NCI-H2171 treated with DMSO at 0.1 percent for 48 hours (cell line): Measurements from ENCODE around the gene EIF2B4.

Source experiments
- DNase-seq: peaks from one replicate; lab custom pipeline; 2025; lab: John Stamatoyannopoulos, UW

Gene EIF2B4

DNA sequence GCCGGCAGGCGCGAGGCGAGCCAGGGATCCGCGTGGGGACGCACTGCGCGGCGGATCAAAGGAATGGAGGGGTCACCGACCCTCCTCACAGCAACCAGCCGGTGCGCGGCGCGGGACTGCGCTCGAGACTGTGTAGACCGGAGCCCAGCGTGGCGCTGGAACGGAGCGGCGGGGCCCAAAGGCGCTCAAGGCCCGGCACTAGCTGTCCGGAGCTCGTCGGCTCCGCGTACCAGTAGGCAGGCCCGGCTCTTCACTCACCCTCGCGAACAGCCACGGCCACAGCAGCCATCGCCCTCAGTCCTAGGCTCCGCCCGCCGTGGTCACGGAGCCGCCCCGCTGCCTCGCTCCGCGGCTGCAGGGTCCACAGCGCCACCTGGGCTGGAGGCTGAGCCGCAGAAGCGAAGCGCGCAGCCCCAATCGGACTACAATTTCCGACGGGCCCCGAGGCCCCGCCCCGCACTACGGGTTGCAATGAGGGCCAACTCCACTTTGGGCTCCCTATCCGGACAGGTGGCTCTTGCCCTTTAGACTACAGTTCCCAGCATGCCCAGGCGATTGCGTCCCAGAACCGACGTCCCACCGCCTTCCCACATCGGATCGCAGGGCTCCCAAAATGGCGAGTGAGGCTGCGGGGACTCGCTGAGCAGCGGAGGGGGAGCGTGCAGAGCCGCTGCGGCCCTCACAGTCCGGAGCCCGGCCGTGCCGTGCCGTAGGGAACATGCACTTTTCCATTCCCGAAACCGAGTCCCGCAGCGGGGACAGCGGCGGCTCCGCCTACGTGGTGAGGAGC is at the start of gene EIF2B4, which contains the start of gene SNX17:
TSS of gene EIF2B4 (minus strand) at position 313 of the 790 bp plus-strand sequence. CDS start at position 289, 24 bp downstream.
TSS of gene SNX17 (plus strand) at position 591 of the 790 bp plus-strand sequence. CDS start at position 719, 128 bp downstream.
- peak; percentile 100 for DNase-seq

DNA sequence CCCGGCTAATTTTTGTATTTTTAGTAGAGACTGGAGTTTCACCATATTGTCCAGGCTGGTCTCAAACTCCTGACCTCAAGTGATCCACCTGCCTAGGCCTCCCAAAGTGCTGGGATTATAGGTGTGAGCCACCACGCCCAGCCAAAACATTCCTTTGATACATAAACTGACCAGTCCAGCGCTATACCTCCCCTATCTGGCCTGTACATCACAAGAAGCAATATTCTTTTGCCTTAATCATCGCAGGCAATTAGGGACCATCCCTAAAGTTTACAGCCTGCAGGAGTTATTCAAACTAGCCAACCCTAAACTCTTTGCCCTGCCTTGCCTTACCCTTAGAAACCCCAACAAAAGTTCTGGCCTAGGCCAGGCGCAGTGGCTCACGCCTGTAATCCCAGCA is 46.0 kb upstream of the EIF2B4 start:
- no peak for DNase-seq

DNA sequence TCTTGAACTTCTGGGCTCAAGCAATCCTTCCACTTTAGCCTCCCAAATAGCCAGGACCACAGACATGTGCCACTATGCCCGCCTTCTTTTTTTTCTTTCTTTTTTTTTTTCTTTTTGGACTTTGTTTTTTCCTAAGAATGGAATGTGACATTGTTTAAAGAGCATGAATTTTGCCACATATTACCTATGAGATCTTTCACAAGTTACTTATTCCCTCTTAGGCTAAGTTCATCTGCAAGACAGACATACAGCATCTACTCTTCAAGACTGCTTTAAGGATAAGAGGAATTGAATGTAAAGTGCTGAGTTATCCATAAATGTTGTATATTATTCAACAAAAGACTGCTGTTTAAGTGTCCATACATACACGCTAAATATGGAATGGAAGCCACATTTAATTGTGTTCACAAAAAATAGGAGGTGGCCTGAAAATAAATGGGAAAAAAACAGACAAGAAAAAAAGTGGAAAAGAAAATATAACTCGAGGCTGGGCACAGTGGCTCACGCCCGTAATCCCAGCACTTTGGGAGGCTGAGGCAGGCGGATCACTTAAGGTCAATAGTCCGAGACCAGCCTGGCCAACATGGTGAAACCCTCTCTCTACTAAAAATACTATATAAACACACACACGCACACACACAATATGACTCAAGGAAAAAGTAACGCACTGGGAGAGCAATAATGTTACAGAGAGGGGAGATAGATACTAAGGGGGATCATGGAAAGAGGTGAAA is 42.4 kb upstream of the EIF2B4 start:
- no peak for DNase-seq

DNA sequence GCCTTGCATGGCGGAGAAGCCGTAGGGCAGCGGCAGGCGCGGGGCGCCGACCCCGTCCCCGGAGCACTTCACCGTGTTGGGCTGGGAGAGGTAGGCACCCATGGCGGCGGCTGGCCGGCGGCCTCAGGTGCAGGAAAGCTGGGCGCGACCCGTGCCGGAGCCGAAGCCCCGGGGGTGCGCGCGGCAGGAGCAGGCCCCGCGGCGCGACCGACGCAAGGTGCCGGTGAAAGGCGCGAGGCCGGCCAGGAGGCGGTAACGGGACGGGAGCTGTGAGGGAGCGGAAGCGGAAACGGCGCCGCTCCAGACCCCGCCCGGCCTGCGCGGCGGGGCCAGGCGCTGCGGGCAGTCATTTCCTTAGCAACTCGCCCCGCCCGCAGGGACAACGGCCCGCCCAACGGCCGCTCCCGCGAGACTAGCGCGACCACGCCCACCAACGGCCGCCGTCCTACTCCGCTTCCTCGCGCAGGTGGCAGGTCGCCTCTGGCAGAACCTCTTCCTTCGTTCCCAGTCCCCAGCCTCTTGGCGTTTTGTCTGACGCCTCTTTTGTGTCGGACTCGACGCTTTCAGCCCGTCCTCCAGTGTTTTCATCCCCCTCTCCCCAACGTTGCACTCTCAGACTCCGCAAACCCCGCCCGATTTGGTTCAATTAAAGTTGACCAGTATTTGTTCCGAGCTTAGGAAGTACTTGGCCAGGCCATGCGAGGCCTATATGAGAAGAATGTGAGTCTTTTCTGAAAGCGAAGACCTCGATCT is 39.4 kb upstream of the EIF2B4 start, which contains the start of gene PPM1G:
TSS of gene PPM1G (minus strand) at position 271 of the 753 bp plus-strand sequence. CDS start at position 102, 169 bp downstream.
- peak; percentile 97 for DNase-seq

DNA sequence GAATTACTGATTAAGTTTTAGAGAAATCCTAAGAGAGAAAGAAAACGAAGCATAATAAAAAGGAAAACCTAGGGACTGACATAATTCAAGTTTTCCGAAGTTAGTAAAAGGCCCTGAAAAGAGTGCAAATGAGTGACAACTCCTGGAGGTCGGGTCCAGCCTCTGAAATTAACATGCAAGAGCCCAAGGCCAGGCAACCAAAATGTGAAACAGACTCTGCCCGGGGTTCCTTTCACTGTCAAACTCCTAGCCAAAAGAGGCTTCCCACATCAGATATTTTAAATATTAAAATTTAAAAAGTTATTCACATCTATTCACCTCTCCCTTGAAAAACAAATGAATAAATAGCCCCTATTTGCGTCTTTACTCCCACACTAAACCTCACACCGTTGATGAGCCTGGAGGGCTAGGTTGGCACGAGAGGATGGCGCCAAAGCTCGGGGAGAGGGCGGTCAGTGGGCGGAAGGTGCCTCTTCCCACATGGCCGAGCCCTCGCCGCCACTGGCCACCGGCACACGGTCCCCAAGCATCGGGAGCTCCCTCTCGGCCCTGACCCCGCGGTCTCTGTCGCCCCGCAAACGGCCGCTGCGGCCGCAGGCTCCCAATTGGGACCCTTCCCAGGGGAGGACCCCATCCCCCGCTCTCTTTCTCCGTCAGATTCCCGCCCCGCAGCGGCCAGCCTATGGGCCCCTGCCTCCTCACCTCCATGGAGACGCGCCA is 38.6 kb upstream of the EIF2B4 start:
- peak; percentile 55 for DNase-seq

DNA sequence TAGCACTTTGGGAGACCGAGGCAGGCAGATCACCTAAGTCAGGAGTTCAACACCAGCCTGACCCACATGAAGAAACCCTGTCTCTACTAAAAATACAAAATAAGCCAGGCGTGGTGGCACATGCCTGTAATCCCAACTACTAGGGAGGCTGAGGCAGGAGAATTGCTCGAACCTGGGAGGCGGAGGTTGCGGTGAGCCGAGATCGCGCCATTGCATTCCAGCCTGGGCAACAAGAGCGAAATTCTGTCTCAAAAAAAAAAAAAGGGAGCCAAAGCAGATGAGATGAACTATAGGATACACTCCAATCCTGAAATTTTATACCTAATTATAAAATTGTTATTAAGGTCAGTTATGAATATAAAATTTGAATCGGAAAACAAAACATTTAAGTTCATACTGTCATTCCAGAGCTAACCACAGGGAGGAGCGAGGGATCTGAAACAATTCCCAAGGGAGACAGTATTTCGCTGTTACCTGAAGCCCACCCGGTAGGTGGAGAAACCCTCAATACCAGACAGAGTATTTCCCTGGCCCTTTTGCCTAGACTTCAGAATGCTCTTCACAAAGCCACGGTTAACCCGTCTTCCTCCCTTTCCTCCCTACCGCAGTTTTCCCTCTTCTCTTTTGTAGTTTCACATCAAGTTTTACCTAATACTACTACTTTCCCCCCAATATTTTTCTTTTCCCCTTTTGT is 37.8 kb upstream of the EIF2B4 start:
- peak; percentile 91 for DNase-seq

DNA sequence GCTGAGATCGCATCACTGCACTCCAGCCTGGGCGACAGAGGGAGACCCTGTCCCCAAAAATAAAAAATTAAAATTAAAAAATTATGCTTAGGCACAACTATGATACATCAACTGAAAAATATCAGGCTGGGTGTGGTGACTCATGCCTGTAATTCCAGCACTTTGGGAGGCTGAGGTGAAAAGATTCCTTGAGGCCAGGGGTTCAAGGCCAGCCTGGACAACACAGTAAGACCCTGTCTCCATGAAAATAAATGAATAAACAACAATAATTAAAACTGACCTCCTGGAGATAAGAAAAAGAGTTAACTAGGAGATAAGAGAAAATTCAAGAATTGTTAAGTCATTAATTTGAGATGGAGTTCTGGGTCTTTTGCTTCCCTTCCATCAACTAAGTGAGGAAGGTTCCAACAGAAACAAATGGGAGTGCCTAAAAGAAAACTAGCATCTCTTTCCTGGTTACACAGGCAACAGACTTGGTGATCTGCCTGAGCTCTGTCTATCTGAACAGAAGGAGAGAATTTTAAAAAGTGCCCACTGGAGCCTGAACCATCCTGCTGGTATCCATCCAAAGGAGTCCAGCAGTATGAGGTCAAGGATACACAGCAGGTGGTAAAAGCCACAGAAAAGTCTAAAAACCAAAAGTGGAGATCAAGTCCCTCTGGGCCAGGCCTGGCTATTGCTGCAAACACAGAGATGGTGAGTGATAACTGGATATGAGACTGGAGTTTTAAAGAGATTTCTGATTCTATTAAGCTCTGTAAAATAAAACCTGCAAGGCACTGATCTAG is 30.4 kb upstream of the EIF2B4 start:
- no peak for DNase-seq

DNA sequence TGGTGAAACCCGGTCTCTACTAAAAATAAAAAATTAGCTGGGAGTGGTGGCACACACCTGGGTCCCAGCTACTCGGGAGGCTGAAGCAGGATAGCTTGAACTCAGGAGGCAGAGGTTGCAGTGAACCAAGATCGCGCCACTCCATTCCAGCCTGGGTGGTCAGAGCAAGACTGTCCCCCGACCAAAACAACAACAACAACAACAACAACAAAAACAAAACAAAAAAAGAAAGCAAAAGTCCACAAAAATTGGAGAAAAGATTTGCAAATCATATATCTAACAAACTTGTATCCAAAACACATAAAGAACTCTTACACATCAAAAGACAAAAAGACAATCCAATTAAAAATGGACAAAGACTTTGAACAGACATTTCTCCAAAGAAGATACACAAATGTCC is 28.8 kb upstream of the EIF2B4 start:
- no peak for DNase-seq

DNA sequence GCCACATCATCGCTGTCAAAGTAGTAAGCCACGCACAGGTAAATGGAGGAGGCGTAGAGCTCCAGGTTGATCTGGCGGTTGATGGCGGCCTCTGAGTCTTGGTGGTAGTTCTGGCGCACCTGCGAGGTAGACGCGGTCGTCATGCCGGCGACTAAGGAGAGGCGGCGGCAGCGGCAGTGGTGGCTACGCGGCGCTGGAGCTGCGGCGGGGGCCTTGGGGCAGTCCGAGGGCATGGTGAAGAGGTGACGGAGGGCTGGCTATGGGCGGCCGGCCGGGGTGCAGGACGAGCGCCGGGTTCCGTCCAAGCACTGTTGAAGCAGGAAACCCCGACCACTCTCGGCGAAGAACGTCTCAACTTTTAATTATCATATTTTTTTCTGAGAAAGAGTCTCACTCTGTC is 23.1 kb upstream of the EIF2B4 start:
- no peak for DNase-seq

DNA sequence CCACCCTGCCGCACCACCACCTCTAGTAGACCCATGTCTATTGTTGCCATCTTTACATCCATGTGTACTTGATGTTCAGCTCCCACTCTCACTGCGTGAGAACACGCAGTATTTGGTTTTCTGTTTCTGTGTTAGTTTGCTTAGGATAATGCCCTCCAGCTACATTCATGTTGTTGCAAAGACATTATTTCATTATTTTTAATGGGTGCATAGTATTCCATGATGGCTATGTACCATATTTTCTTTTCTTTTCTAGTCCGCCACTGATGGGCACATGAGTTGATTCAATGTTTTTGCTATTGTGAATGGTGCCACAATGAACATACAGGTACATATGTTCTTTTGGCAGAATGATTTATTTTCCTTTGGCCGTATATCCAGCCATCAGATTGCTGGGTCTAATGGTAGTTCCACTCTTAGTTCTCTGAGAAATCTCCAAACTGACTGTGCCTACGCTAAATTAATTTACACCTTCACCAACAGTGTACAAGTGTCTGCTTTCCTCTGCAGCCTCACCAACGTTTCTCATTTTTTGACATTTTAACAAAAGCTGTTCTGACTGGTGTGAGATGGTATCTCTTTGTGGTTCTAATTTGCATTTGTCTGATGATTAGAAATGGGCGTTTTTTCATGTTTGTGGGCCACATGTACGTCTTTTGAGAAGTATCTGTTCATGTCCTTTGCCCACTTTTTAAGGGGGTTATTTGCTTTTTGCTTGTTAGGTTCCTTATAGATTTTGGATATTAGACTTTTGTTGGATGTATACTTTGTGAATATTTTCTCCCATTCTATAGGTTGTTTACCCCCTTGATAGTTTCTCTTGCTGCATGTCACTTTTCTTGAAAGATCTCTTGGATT is 20.9 kb upstream of the EIF2B4 start:
- DNase-seq, result no peak

DNA sequence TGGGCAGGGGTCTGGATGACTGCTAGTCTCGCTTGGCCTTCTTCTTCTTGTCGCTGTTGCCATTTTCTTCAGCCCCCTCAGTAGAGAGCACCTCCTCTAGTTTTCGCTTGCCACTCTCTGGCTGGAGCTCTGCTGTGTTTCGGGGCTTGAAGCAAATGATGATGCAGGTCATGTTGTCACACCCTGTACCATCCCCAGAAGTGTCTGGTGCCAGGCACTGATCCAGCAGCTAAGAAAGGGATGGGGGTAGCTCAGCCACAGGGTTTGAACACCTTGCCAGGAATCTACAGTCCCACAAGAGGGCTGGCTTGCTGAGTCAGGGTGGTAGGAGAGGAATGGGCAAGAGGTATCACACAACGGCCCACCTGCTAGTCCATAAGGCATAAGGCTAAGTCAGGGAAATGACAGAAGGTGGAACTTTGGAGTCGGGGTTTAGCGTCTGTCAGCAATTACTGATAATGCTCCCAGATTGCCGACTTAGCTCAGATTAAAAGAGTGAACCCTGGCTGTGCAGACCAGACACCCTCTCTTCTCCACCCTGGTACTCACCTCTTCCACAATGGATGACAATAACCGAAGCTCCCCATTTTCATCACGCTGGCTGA is 11.5 kb upstream of the EIF2B4 start:
- DNase-seq, result peak; percentile 32

DNA sequence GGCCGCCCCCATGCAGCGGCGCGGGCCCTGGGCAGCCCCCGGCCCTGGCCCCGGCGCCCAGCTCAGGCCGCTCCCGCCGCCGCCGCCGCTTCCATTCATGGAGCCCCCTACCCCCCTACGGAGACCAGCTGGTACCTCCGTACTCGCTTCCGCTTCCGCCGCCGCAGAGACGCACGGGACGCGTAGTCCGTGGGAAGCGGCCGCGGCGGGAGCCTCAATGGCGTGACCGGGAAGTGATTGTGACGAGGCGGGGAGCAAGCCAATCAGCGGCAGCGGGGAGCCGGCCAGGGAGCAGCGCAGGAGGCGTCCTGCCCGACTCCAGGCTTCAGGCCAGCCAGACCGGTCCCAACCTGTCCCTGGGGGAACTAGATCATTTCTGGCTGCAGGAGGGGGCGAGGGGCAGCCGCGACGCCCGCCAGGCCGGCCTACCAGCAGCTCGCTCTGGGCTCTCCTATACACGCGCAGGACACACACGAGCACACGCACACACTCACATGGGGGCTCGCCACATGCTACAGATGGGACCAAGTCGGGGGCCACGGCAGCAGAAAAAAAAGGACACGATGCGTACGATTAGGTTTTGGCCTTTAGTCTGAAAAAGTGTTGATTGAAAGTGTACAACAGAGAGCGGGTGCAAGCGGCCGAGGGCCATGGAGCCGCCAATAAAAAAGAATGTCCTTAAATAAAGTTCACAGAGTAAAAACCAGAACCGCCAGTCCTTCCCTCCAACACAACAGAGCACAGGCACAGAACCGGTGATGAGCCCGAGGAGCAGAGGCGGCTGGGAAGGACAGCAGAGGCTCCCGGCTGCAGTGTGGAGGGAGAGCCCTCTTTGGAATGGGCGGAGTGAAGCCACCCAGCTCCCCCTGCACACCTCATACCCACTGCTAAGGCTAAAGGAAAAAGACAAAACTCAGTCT is 10.7 kb upstream of the EIF2B4 start, which contains the start of gene ZNF513:
TSS of gene ZNF513 (minus strand) at position 109 of the 920 bp plus-strand sequence. CDS start 208 bp downstream, outside the sequence.
- peak; percentile 97 for DNase-seq

DNA sequence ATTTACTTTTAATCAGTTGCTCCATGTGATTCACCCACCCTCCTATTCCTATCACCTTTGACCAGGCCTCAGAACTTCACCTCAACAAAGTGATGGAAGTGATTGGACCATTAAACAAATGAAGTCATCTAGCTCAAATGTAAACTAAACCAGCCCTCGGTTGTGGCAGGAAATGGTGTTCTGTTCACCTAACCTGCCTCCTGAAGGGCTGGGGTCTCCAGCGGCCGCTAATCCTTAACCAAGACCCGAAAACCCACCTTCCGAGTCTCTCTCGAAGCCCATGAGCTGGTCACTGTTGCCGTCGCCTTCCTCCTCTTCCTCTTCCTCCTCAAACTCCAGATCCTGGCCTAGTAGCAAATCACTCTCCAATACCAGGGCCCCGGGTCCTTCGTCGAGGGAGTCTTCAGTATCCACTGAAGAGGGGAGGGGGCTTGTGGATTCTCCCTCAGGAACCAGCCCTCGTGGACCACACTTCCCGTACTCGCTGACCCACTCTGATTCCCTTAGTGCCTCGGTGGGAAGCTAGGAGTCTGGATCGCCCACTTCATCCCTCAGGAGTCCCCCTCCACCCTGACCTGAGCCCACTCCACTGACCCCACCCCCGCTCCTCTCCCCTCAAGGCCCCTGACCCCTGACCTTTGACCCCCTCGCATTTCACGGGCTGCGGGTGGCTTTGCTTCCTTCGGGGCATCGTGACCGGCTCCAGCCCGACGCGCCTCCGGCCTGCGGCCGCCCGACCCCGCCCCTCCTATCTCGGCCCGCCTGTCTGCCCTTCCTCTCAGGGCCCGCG is 9.9 kb upstream of the EIF2B4 start:
- peak; percentile 41 for DNase-seq

DNA sequence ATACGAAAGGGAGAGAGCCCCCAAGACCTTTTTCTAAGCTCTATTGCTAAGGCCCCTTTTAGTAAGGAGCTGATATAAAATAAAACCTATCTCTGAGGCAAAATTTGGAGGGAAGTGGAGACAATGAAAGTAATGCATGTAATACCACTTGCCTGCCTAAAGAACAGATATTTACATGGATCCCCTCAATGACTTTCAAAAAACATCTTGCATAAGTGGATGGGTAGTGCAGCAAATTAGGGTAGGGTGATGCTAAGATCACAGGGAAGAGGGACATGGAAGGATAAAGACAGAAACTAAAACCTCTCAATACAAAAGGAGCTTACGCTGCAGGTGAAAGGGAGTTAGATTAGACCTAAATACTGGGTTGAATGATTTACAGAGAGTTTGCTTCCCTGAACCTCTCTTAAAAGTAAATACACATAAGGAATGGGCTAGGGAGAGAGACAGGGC is 9.3 kb upstream of the EIF2B4 start:
- DNase-seq, result peak; percentile 36

DNA sequence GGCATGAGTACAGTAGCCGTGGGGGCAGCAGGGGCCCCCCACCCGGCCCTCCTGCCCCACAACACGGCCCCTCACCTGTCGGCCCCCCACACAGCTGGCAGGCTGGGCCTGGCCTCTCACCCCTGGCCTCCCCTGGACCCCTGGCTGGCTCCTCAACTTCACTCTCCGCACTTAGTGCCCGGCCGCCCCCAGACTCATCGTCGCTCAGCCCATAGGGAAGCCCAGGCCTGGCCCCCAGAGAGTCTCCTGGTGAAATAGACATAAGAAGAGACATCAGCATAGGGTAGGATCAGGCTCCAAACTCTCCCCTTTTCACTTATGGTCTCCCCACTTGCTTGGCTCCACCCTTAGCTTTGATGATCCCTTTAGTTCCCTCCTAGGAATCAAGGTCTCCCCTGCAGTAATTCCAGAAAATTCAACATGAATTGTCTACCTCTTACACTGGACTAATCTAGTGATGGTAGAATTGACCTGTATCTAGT is 8.7 kb upstream of the EIF2B4 start:
- no peak for DNase-seq

DNA sequence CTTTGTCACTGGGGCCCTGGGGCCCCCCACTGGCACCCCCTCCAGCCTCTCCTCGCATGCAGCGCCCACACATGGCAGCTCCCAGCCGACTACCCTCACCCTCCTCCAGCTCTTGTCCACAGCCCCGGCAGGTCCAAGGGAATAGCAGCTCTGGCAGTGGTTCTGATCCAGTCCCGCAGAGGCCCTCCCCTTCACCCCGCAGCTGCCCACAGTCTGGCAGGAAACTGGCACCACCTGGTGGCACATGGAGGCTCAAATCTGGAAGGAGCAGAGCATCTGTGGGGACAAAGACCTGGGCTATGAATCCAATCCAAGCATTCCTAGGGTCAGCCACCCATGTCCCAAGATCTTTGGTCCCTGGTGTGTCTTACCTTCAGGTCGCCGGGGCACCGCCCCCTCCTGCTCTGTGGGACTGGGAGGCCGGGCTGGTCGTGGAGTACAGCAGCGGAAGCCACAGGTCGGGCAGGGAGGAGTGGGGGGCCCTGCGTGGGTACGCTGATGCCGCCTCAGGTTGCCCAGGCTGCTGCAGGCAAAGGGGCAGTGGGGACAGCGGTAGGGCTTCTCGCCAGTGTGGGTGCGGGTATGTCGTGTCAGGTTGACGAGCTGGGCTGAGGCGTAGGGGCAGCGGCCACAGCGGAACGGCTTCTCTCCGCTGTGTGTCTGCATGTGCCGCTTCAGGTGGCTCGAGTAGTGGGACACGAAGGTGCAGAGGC is 8.1 kb upstream of the EIF2B4 start:
- DNase-seq, result no peak
